Stimulated activated CD8-positive, alpha-beta memory T cell treated with anti-CD3 and anti-CD28 coated beads, Interleukin-7, amount 100 ng/mL, for 24 hours (primary cell): Measurements from ENCODE around the gene SPEM3.
"Not testable (repeated sequence)": the region's sequence is repeated elsewhere in the genome, so short reads cannot be mapped to it uniquely, and the experiment has no call there.

Experiments used
- DNase-seq: peaks from one replicate; pipeline ENCODE4 v3.0.0-alpha.2; 2020; ENCODE audit warnings: low read depth

Gene SPEM3

DNA sequence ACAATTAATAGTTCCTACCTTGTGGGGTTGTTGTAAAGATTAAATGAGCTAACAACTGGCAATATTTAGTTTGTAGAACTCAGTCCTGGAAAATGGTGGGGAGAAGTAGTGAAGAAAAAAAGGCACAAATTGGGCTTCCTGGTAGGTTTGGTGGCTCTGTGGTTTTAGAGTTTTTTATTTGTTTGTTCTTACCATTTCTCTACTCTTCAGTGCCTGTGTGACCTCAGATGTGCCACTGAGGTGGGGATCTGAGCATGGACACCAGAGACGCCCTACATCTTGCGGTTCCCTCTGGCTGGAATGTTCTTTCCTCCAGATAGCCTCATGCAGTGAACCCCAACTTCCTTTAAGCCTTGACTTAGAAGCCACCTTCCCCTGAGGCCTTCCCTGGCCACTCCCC, 43.1 kb downstream of the SPEM3 start:
- DNase-seq, result no peak

DNA sequence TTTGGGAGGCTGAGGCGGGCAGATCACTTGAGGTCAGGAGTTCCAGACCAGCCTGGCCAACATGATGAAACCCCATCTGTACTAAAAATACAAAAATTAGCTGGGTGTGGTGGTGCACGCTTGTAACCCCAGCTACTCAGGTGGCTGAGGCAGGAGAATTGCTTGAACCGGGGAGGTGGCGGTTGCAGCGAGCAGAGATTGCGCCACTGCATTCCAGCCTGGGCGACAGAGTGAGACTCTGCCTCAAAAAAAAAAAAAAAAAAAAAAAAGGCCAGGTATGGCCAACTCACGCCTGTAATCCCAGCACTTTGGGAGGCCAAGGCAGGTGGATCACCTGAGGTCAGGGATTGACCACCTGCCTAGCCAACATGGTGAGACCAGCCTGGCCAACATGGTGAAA, 46.1 kb downstream of the SPEM3 start:
- not testable (repeated sequence) for DNase-seq

DNA sequence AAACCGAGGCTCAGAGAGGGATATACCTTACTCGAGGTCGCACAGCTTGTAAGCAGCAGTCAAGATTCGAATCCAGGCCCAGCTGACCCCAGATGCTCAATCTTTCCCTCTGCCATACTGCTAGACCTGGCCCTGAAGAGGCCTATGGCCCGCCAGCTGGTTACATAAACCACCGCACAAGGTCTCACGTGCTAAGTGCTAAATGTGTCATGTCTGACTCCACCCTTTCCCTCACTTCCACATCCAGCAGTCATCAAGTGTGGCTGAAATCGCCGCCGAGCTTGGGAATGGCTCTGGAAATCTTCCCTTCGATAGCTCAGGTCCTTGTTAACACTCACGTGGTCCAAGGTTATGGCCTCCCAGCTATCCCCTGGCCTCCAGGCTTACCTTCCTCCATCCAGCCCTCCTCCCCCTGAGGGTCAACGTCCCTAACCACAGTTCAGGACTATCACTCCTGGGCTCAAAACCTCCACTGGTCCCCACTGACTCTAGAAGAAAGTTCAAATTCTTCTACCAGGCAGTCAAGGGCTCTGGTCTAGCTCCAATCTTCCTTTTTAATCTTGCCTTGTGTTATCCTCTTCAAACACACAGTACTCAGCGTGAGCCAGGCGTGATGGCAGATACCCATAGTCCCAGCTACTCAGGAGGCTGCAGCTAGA, 47.2 kb downstream of the SPEM3 start:
- no peak for DNase-seq

- DNase-seq, result no peak
Measured at GRCh38 chr17:7476494-7476893, 47.8 kb downstream of the SPEM3 start.

DNA sequence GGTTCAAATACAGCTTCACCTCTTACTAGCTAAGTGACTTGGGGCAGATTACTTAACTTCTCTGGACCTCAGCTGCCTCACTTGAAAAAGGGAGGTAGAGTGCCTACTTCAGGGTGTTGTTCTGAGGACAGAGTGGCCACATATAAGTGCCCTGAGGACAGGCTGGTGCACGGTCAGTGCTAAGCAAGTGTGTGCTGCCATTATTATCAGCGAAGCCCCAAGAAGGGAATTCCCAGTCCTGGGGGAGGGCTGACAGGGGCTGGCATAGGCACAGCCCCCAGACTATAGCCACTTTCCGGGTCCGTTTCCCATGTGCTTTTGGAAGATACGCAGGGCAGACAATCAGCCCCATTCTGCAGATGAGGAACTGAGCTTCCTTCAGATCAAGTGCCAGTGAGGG, 48.3 kb downstream of the SPEM3 start:
- no peak for DNase-seq

- DNase-seq, result no peak
Measured at GRCh38 chr17:7477392-7478275, 49.0 kb downstream of the SPEM3 start.

- DNase-seq, result no peak
Measured at GRCh38 chr17:7478276-7479212, 49.9 kb downstream of the SPEM3 start.

DNA sequence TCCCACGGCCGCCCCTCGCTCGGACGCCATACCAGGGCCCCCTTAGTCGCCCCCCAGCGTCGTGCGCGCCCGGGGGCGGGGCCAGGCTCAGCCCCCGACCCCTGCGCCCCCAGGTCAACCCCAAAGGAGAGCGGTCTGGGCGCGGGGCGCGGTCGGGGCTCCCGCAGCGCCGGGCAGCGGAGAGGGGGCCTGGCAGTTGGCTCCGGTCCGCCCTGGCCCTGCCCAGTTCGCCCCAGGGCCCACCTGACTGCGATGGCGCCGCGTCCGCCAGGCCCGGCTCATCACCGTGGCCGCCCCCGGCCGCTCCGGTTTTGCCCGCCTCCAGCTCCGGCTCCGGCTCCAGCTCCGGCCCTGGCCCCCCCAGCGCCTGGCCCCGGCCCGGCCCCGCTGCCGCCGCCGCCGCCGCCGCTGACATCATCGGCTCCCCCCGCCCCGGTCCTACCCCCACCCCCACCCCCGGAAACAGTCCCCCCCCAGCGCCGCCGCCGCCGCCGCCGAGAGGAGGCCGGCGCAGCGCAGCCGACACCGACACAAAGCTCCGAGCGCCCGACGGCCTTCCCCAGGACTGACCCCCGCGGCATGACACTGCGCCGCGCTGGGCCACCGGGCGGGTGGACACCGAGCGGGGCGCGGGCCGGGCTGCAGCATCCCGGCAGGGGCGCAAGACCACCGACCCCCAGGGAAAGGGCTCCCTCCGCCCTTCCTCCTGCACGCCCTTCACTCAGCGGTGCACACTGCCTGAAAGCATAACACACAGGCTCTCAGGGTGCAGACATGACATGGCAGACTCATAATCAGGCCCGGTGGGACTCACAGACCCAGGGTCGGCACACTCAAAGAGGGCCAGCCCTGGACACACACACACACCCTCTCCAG, 50.8 kb downstream of the SPEM3 start, which contains the start of gene ZBTB4:
Gene ZBTB4, minus strand, starts transcription at position 419 of the 876 bp plus-strand sequence. CDS start 12,830 bp downstream, outside the sequence.
- no peak for DNase-seq

GRCh38 chr17:7480089-7480384, 51.4 kb downstream of the SPEM3 start:
- no peak for DNase-seq

- not testable (repeated sequence) for DNase-seq
Measured at GRCh38 chr17:7481275-7481674, 52.6 kb downstream of the SPEM3 start, which contains the start of gene SLC35G6. SLC35G6 (plus strand) TSS chr17:7481446; CDS start chr17:7481517, 71 bp downstream.

- DNase-seq, result not testable (repeated sequence)
Measured at GRCh38 chr17:7481842-7482741, 53.4 kb downstream of the SPEM3 start.
